A673 (cell line): Measurements from ENCODE around the gene UBE2J2. TPM values are rescaled to one million over a fixed set of nuclear protein-coding genes. Genes with fewer than 3 reads are reported as not detected.

Experiments used
- BruUV-seq: library from RNA; stranded (reverse); fragments of 400-500 nt; replicated peaks from 2 replicates; lab custom pipeline; 2021; lab: Mats Ljungman, UMichigan
- CTCF ChIA-PET: fragments of 300-600 bp; sonication (Branson Sonifier 250); formaldehyde crosslinking; loops from one replicate; lab custom pipeline; 2022; ENCODE audit warnings: antibody characterized with exemption; lab: Charles Lee
- POLR2A ChIA-PET: fragments of 300-600 bp; sonication (Branson Sonifier 250); formaldehyde crosslinking; loops from one replicate; lab custom pipeline; 2022; ENCODE audit warnings: antibody characterized with exemption; ENCODE audit not compliant: low non-redundant PET; lab: Charles Lee
- DNase-seq: peaks from one replicate; pipeline ENCODE4 v3.0.0-alpha.2; 2015; ENCODE audit warnings: low spot score
- H3K27ac ChIP-seq: fragments of 200-600 bp; sonication (generic); 2 replicates; pipeline ENCODE4 v1.5.1; 2016; ENCODE audit warnings: mixed run types, low read depth, mild to moderate bottlenecking, mixed read lengths, antibody characterized with exemption, low read length; ENCODE audit not compliant: poor library complexity, severe bottlenecking
- H3K27me3 ChIP-seq: fragments of 200-600 bp; sonication (generic); replicated peaks from 2 replicates; pipeline ENCODE4 v1.6.1; 2017; ENCODE audit warnings: mixed run types, low read depth, mild to moderate bottlenecking, mixed read lengths, antibody characterized with exemption, low read length; ENCODE audit not compliant: insufficient read depth, poor library complexity
- H3K36me3 ChIP-seq: fragments of 200-600 bp; sonication (generic); 2 replicates; pipeline ENCODE4 v1.6.1; 2016; ENCODE audit warnings: mixed run types, mild to moderate bottlenecking, mixed read lengths, antibody characterized with exemption, low read length; ENCODE audit not compliant: insufficient read depth, poor library complexity, severe bottlenecking
- H3K4me1 ChIP-seq: fragments of 200-600 bp; sonication (generic); 2 replicates; pipeline ENCODE4 v1.6.1; 2017; ENCODE audit warnings: mixed run types, mild to moderate bottlenecking, mixed read lengths, antibody characterized with exemption, low read length; ENCODE audit not compliant: insufficient read depth, poor library complexity, severe bottlenecking
- H3K4me3 ChIP-seq: fragments of 200-600 bp; sonication (generic); 2 replicates; pipeline ENCODE4 v1.5.1; 2016; ENCODE audit warnings: low read depth, mixed run types, mild to moderate bottlenecking, mixed read lengths, low read length; ENCODE audit not compliant: poor library complexity, severe bottlenecking
- H3K9me3 ChIP-seq: fragments of 200-600 bp; sonication (generic); 2 replicates; pipeline ENCODE4 v1.6.1; 2016; ENCODE audit warnings: mixed run types, low read depth, mild to moderate bottlenecking, mixed read lengths, antibody characterized with exemption, low read length; ENCODE audit not compliant: poor library complexity, severe bottlenecking
- CTCF ChIP-seq: fragments of 300-800, 200-600 bp; sonication (generic); conservative IDR thresholded peaks from 2 replicates; pipeline ENCODE4 v1.5.1; 2017; ENCODE audit warnings: low read depth, mild to moderate bottlenecking, antibody characterized with exemption, low read length, moderate library complexity, mixed read lengths
- EZH2 ChIP-seq: fragments of 200-600 bp; sonication (generic); IDR thresholded peaks from 2 replicates; pipeline ENCODE4 v1.6.1; 2017; ENCODE audit warnings: borderline replicate concordance, low read depth, mild to moderate bottlenecking, mixed read lengths, antibody characterized with exemption, low read length; ENCODE audit not compliant: poor library complexity, severe bottlenecking
- intact Hi-C: fragments of 100-400 bp; cut with micrococcal nuclease; formaldehyde crosslinking; loops from one replicate; pipeline ENCODE4 v1.10.0; 2022; ENCODE audit not compliant: unreplicated experiment
- total RNA-seq: library from RNA; stranded (reverse); gene quantifications from 2 replicates; pipeline ENCODE4 v1.2.3, GENCODE V29; 2021

The UBE2J2 gene
- total RNA-seq, 1 experiment from 2014 or later, result 92.8 TPM

DNA sequence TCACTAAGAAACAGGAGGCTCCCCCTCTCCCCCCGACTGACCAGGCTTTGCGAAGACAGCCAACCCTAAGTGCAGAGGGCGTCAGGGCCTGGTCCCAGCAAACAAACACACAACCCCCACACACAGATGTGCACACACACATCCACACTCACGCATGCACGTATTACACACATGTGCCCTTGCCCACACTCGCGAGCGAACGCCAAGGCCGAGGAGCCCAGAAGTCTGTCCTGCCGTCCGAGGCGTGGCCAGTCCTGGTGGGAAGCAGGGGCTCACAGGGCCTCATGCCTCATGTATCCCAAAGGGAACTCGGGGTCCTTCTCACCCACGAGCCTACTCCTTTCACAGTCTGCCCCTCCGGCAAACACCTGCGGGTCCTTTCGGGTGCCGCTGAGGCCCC is 43.9 kb downstream of the UBE2J2 start:
- TF ChIP-seq EZH2 (no peak), CTCF (no peak)

GRCh38 chr1:1228596-1229321 is 44.9 kb downstream of the UBE2J2 start:
- no peaks in the 10 kb centered on the region for H3K9me3 ChIP-seq
- peaks cover 24% of the 10 kb centered on the region for H3K36me3 ChIP-seq
- no peaks in the 10 kb centered on the region for H3K27me3 ChIP-seq
- H3K4me3 ChIP-seq, result no peak overlapping the region
- no TSS peak for BruUV-seq
- no peak for DNase-seq
- no peak overlapping the region for H3K27ac ChIP-seq
- POLR2A ChIA-PET, result no interaction called here
- peaks cover 21% of the 10 kb centered on the region for H3K4me1 ChIP-seq
- intact Hi-C loops, result no loop called here
- TF ChIP-seq EZH2 (no peak), CTCF (no peak)
- CTCF ChIA-PET, result no interaction called here

More for the DNA sequence above, 43.9 kb downstream of the UBE2J2 start:
- Histone ChIP-seq H3K27ac (peak overlapping the region; percentile 97), H3K9me3 (no peaks in the 10 kb centered on the region), H3K27me3 (no peaks in the 10 kb centered on the region), H3K4me3 (no peak overlapping the region), H3K36me3 (peaks cover 32% of the 10 kb centered on the region), H3K4me1 (peaks cover 24% of the 10 kb centered on the region)
- ChIA-PET POLR2A (no interaction called here), CTCF (no interaction called here)
- DNase-seq, result no peak
- intact Hi-C loops, result loop anchor here (5.0 kb wide), 1 partner anchor 107 kb away; no protein-coding TSS in a partner anchor
- no TSS peak for BruUV-seq

DNA sequence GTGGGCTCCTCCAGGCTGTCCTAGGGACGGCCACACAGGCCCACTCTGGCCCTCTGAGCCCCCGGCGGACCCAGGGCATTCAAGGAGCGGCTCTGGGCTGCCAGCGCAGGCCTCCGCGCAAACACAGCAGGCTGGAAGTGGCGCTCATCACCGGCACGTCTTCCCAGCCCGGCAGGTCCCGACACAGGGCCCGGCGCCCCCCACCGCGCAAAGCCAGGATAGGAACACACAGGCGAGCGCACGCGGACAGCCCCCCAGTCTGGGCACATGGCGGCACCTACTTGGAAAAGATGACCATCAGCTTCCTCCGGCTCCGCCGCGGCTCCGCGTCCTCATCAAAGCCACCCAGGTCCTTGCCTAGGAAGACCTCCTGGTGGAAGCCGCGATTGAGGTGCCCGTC is 45.5 kb downstream of the UBE2J2 start:
- Histone ChIP-seq H3K27me3 (no peaks in the 10 kb centered on the region), H3K4me1 (peaks cover 16% of the 10 kb centered on the region), H3K27ac (no peak overlapping the region), H3K36me3 (peaks cover 20% of the 10 kb centered on the region), H3K9me3 (no peaks in the 10 kb centered on the region), H3K4me3 (no peak overlapping the region)
- ChIA-PET CTCF (no interaction called here), POLR2A (no interaction called here)
- TF ChIP-seq EZH2, result no peak
- no peak for TF ChIP-seq CTCF
- no peak for DNase-seq
- BruUV-seq, result no TSS peak
- intact Hi-C loops, result no loop called here
